ENCODE measurements around the gene FARP1. TPM values are rescaled to one million over a fixed set of nuclear protein-coding genes. Genes with fewer than 3 reads are reported as not detected.

The FARP1 gene
- total RNA-seq, 2 donors from 2014 or later, result 1.0 to 2.2 TPM

DNA sequence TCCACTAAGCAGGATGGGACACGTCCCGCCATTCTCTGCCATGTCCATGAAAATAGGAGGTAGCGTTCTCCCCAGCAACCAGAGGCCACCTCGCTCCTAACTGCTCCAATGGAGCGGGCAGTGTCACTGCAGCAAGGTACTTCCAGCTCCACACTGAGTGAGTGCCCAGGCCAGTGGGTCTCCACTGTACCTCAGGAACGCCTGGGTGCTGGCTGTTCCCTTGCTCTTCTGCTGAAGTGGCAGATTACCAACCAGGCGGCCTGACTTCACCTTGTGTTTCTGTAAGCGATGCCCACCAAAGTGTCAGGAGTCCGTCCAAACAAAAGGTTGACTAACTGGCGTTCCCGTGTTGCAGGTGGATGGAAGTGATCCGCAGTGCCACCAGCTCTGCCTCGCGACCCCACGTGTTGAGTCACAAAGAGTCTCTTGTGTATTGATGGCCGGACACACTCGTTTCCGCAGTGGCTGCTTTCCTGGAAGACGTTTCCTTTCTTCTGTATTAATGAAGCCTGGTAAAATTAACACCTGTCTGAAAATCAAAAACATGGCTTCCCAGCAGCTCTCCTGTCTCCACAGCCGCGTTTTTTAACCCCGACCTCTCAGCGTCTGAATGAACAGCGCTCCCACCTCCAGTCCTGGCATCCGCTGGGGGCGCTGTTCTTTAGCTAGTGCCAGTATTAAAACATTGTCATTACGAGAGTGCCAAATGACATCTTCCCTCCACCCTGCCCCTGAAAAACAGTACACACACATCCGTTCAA is 305.2 kb downstream of the FARP1 start:
- Mint-ChIP-seq H3K4me3 (no peak overlapping the region), H3K27me3 (no peaks in the 10 kb centered on the region), H3K4me1 (ENCODE audit: low read depth in 2 of 2) (peaks cover 8 to 19% of the 10 kb centered on the region in 2 donors), H3K36me3 (peaks cover 10% of the 10 kb centered on the region), H3K27ac (peak overlapping the region in 1 of 2 donors; percentile 16), H3K9me3 (no peaks in the 10 kb centered on the region)
- DNase-seq (ENCODE audit: low spot score) (no peak), ATAC-seq (no peak)

DNA sequence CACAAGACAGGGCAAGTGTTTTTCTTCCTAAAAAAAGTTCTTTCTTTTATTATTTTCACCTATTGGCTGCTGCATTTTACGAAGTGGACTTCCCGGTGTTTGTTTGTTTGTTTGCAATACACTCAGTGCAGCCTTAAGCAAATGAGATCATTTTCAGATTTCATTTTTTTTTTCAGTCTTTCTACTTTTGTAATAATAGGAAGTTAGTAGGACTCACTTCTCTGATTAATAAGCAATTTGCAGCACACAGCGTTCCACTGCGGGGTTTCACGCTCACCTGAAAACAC is 305.7 kb downstream of the FARP1 start:
- no peak overlapping the region for H3K4me3 Mint-ChIP-seq
- no peaks in the 10 kb centered on the region for H3K27me3 Mint-ChIP-seq
- H3K27ac Mint-ChIP-seq, result no peak overlapping the region
- DNase-seq (ENCODE audit: low spot score) (no peak), ATAC-seq (no peak)
- no peaks in the 10 kb centered on the region for H3K9me3 Mint-ChIP-seq
- H3K4me1 Mint-ChIP-seq (ENCODE audit: low read depth in 2 of 2), result peaks cover 8 to 19% of the 10 kb centered on the region in 2 donors
- H3K36me3 Mint-ChIP-seq, result peaks cover 11% of the 10 kb centered on the region

DNA sequence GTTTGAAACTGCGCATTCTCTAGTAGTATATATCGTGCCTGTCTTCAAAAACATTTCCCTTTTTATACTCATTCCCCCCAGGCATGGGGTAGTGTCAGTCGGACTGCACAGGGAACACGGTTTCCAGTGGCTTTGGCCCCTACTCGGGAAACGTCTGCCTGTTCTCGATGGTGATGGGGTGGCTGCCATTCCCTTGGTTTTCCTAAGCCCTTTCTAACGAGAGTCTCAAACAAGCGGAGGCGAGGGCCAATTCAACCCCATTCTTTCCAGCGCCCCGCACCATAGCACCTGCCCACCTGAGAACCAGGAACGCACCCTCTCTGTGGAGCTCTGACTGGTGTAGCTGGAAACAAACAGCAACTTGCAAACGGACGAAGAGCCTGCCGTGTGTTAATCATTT is 306.4 kb downstream of the FARP1 start:
- H3K36me3 Mint-ChIP-seq, result peaks cover 11% of the 10 kb centered on the region
- no peaks in the 10 kb centered on the region for H3K9me3 Mint-ChIP-seq
- DNase-seq (ENCODE audit: low spot score), result no peak
- H3K27ac Mint-ChIP-seq, result no peak overlapping the region
- H3K4me3 Mint-ChIP-seq, result no peak overlapping the region
- H3K4me1 Mint-ChIP-seq (ENCODE audit: low read depth in 2 of 2), result peaks cover 6 to 20% of the 10 kb centered on the region in 2 donors
- H3K27me3 Mint-ChIP-seq, result no peaks in the 10 kb centered on the region
- ATAC-seq, result no peak

DNA sequence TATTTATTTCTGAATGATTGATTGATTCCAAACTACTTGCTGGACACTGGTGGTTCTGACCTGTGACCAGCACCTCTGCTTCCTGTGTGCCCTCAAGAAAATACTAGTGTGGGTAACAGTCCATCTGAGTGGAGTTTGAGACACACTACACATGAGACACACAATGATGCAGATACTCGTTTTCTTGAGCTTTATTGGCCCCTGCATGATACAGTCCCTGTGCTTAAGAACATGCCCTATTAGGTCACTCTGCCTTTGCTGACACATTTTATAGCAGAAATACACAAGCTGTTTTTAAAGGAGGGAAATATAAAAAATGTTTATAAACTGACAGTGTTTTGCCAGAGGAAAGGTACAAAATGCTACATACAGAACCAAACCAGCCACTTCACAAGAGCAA is 307.1 kb downstream of the FARP1 start:
- H3K27me3 Mint-ChIP-seq, result no peaks in the 10 kb centered on the region
- peaks cover 9 to 22% of the 10 kb centered on the region in 2 donors for H3K4me1 Mint-ChIP-seq (ENCODE audit: low read depth in 2 of 2)
- peaks cover 11% of the 10 kb centered on the region for H3K36me3 Mint-ChIP-seq
- no peaks in the 10 kb centered on the region for H3K9me3 Mint-ChIP-seq
- ATAC-seq (no peak), DNase-seq (ENCODE audit: low spot score) (no peak)
- H3K4me3 Mint-ChIP-seq, result no peak overlapping the region
- H3K27ac Mint-ChIP-seq, result no peak overlapping the region

DNA sequence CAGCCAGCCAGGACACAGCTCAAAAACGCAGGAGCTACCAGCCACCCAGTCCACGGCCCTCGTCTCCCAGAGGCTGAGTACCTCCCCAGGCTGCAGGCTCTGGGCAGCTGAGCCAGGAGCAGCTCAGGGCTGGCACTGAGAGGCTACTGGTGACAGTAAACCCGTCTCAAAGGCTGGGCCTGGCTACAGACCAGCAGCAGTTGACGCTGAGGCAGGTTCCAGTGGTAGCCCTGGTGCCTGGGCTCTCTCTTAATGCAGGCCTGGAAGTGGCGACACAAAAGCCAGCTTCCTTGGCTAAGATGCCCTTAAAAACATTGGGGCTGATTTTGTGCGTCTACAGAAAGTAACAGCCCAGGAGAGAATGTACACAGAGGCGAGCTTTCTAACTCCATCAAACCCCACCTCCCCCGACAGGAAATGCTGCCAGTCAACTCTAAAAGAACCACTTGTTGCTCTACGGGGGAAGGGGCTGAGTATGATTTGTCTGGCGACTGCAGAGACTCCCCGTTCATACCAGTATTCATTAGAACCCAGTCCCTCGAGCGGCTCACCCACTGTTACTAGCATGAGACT is 307.7 kb downstream of the FARP1 start:
- Mint-ChIP-seq H3K27me3 (no peaks in the 10 kb centered on the region), H3K9me3 (no peaks in the 10 kb centered on the region), H3K27ac (peak overlapping the region in 1 of 2 donors; percentile 4), H3K36me3 (peaks cover 11% of the 10 kb centered on the region), H3K4me3 (no peak overlapping the region), H3K4me1 (ENCODE audit: low read depth in 2 of 2) (peaks cover 7 to 16% of the 10 kb centered on the region in 2 donors)
- DNase-seq (ENCODE audit: low spot score) (no peak), ATAC-seq (peak in 1 of 2 donors; percentile 62)

DNA sequence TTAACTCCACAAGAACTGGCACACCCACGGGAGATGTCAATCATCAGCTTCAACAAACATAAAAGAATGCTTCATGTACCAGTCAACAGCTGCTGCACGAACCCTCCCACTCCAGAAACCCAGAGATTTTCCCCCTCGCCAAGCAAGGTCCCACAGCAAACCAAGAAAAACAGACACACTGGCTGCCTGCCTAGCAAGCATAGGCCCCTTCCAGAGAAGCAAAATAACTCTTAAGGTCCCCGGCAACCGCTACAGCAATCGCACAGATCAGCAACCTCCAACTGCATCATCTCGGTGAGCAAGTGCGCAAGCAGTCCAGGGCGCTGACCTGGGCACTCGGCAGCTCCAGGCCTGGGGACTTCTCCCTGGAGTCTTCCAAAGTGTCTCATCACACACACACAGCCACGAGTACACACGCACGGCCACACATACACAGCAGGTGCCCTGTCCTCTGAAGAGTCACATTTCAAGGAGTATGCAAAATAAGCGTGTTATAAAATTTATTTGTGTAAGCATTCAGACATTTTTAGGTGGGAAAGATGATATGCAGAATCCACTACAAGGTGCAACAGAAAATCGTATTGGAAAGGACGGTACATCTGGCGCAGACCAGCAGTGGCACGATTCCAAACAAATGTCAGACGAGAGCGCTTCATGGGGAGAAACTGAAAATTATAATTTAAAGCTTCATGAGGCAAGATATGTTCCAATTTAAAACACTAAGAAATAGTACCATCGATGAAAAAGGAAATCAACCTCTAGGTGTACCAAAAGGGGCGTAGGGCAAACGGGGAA is 309.0 kb downstream of the FARP1 start:
- no peaks in the 10 kb centered on the region for H3K27me3 Mint-ChIP-seq
- peaks cover 11% of the 10 kb centered on the region for H3K36me3 Mint-ChIP-seq
- DNase-seq (ENCODE audit: low spot score) (no peak), ATAC-seq (no peak)
- H3K27ac Mint-ChIP-seq, result peak overlapping the region in 1 of 2 donors; percentile 4
- no peaks in the 10 kb centered on the region for H3K9me3 Mint-ChIP-seq
- peaks cover 4 to 15% of the 10 kb centered on the region in 2 donors for H3K4me1 Mint-ChIP-seq (ENCODE audit: low read depth in 2 of 2)
- H3K4me3 Mint-ChIP-seq, result no peak overlapping the region

DNA sequence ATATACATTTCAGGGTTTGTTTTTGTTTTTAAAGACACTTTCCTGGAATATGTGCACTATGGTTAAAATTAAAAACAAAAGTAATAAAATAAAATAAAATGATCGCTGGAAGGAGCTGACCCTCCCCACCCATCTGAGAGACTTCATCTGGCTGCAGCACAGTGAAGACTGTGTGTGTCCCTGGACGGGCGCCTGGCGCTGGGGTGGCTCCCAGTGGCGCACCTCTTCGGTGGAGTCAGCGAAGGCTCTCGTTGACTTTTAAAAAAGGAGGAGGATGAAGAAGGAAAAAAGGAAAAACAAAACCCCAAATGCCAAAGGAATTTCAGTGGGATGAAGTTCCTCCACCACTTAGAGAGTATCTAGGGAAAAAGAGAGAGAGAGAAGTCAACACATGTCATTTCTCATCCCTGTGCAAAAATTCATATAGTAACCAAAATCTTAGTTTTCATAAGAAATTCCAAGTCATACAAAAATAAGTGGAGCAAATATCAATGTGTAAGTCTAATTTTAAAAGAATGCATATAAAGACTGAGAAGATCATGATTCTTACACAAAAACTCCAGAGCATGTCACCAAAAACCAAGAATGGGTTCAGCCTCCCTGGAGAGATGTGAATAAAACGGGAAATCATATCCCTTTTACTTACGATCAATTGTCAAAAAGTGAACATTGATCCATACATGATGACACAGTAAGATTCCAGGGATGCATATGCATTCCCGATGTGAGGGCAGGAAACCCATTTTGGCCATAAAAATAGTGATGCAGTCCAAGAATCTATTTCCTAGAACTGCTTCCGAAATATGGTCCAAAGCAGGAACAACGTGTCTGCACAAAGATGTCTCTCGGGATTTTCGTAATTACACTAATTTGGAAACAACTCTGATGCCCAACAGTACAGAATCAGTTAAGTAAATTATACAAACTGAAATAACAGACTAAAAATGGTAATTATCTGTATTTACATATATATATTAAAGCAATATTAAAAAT is 310.3 kb downstream of the FARP1 start:
- ATAC-seq (no peak), DNase-seq (ENCODE audit: low spot score) (no peak)
- peaks cover 11% of the 10 kb centered on the region for H3K36me3 Mint-ChIP-seq
- H3K27me3 Mint-ChIP-seq, result no peaks in the 10 kb centered on the region
- H3K4me1 Mint-ChIP-seq (ENCODE audit: low read depth in 2 of 2), result peaks cover 4 to 15% of the 10 kb centered on the region in 2 donors
- no peak overlapping the region for H3K4me3 Mint-ChIP-seq
- H3K9me3 Mint-ChIP-seq, result no peaks in the 10 kb centered on the region
- H3K27ac Mint-ChIP-seq, result no peak overlapping the region

DNA sequence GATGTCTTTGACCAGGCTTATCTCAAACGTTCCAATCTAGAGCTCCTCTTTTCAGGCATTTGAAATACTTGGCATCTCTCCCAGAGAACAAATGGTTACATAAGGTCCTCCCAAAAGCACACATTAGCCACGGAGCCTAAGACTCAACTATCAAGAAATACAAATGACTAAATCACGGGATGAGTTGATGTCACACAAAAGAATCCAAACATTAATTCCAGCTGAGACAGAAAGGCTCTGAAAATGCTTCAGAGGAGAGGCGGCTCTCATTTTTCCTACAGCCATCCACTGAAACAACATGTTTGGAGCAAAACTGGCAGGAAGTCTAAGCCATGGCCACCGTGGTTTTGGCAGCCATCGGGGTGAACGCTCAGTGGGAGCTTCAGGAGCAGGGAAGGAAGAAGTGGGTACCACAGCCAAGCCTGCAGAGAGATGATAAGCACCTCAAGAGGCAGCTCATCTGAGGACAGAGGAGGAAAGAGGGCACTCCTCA is 311.5 kb downstream of the FARP1 start:
- H3K27ac Mint-ChIP-seq, result peak overlapping the region in 1 of 2 donors; percentile 33
- H3K4me1 Mint-ChIP-seq (ENCODE audit: low read depth in 2 of 2), result peaks cover 4 to 15% of the 10 kb centered on the region in 2 donors
- H3K9me3 Mint-ChIP-seq, result no peaks in the 10 kb centered on the region
- ATAC-seq, result no peak
- no peak overlapping the region for H3K4me3 Mint-ChIP-seq
- peaks cover 11% of the 10 kb centered on the region for H3K36me3 Mint-ChIP-seq
- H3K27me3 Mint-ChIP-seq, result no peaks in the 10 kb centered on the region
- no peak for DNase-seq (ENCODE audit: low spot score)

DNA sequence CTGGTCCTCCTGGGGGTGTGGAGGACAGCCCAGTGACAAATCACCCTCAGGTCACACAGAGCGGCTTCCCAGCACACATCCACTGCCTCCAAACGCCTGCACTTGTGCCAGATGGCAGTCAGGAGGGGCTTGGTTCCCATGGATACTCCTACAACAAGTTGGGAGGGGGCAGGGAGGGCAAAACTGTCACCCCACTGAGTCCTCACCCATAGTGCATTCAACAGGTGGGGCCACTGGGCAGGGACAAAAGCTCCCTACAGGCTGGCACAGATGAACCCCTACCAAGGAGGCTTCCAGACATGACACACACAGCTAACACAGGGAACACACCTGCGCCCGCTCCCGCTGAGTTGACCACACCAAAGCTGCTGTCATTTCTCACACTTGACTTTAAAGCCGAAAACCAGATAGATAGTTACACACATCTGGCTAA is 313.5 kb downstream of the FARP1 start:
- DNase-seq (ENCODE audit: low spot score) (no peak), ATAC-seq (peak in 1 of 2 donors; percentile 28)
- no peak overlapping the region for H3K4me3 Mint-ChIP-seq
- peaks cover 6 to 9% of the 10 kb centered on the region in 2 donors for H3K4me1 Mint-ChIP-seq (ENCODE audit: low read depth in 2 of 2)
- no peaks in the 10 kb centered on the region for H3K9me3 Mint-ChIP-seq
- no peak overlapping the region for H3K27ac Mint-ChIP-seq
- peaks cover 16% of the 10 kb centered on the region for H3K36me3 Mint-ChIP-seq
- no peaks in the 10 kb centered on the region for H3K27me3 Mint-ChIP-seq

DNA sequence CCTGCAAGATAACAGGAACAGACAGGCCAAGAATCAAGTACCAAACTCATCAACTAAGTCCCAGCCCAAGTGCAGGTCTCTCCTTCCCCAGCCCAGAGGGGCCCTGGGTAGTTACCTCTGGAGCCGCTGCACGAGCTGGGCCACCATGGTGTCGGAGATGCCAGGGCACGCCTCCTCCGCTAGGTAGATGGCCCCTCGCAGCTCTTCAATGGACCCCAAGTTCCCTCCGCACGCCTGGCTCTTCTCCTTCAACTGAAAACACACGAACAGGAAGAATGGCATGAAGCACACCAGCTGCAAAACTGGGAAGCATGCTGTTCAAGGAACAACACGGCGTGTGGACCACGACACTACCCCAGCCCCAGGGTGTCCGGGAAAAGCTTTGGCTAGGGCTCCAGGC is 314.2 kb downstream of the FARP1 start:
- Mint-ChIP-seq H3K27me3 (no peaks in the 10 kb centered on the region), H3K27ac (no peak overlapping the region), H3K9me3 (no peaks in the 10 kb centered on the region), H3K4me1 (ENCODE audit: low read depth in 2 of 2) (peaks cover 4 to 6% of the 10 kb centered on the region in 2 donors), H3K36me3 (peaks cover 13% of the 10 kb centered on the region), H3K4me3 (no peak overlapping the region)
- peak in 1 of 2 donors; percentile 28 for ATAC-seq
- DNase-seq (ENCODE audit: low spot score), result no peak

DNA sequence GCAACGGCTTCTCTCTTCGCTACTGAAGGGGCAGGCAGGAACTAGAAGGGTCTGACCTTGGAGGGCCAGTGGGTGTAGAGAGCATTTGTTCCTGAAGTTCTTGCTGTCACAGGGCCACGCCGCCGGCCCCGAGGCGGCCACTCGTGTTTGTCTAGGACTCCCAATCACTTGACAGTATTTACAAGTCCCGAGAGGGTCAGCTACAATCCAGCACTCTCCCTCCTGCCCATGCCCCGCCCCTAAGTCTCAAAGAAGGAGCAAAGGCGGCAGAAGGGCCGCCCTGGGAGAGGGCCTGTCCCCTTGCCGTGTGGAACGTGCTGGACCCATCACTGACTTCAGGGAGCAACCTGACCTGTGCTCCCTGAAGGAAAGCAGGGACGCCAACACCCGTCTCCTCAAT is 315.5 kb downstream of the FARP1 start:
- Mint-ChIP-seq H3K4me3 (no peak overlapping the region), H3K27ac (no peak overlapping the region), H3K4me1 (ENCODE audit: low read depth in 2 of 2) (peaks cover 4 to 20% of the 10 kb centered on the region in 2 donors), H3K27me3 (no peaks in the 10 kb centered on the region), H3K36me3 (peaks cover 9% of the 10 kb centered on the region), H3K9me3 (no peaks in the 10 kb centered on the region)
- ATAC-seq, result no peak
- DNase-seq (ENCODE audit: low spot score), result no peak

DNA sequence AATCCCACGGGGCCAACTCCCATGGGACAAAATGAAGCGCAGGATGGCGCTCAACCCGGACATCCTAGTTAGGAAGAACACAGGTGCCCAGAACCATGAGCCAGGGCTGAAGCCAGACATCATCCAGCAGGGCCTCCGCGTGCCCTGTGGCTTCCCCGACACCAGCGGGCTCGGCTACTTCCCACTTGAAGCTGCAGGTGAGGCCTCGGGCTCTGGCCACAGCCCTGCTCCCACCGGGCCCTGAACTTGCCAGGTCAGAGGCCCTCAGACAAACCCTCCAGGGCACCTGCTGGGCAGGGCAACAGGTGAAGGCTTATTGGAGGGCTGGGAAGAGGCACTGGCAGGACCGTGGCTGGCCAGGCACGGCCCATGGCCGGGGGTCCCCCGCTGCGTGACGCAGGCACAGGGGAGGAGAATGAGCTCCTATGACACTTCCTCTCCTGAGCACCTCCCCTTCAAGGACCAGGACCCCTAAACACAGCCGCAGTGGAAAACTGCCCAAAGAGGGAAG is 316.3 kb downstream of the FARP1 start:
- no peaks in the 10 kb centered on the region for H3K9me3 Mint-ChIP-seq
- H3K27me3 Mint-ChIP-seq, result no peaks in the 10 kb centered on the region
- ATAC-seq (no peak), DNase-seq (ENCODE audit: low spot score) (no peak)
- H3K36me3 Mint-ChIP-seq, result peaks cover 12% of the 10 kb centered on the region
- peak overlapping the region in 1 of 2 donors; percentile 59 for H3K27ac Mint-ChIP-seq
- peaks cover 4 to 21% of the 10 kb centered on the region in 2 donors for H3K4me1 Mint-ChIP-seq (ENCODE audit: low read depth in 2 of 2)
- no peak overlapping the region for H3K4me3 Mint-ChIP-seq

Measured in natural killer cell treated with Interleukin-12 subunit alpha and Interleukin-12 subunit beta and Interleukin-15 and Interleukin-18, amount 100 ng/mL, for 72 hours (primary cell).